Hepatocyte (in vitro differentiated cells): ENCODE results near the gene FANCL. TPM values are rescaled to one million over a fixed set of nuclear protein-coding genes. Genes with fewer than 3 reads are reported as not detected.
A peak's percentile ranks its signal among the peaks of the same experiment; 100 is the strongest.

Source experiments
- DNase-seq: peaks from one replicate; pipeline ENCODE4 v3.0.0-alpha.2; 2016; ENCODE audit warnings: low spot score
- H2AFZ ChIP-seq: fragments of 200-600 bp; sonication (generic); 2 replicates; pipeline ENCODE4 v1.6.0; 2016; ENCODE audit warnings: antibody characterized with exemption, mild to moderate bottlenecking
- H3K27ac ChIP-seq: fragments of 200-600 bp; sonication (generic); 2 replicates; pipeline ENCODE4 v1.5.1; 2016; ENCODE audit warnings: mild to moderate bottlenecking
- H3K27me3 ChIP-seq: fragments of 200-600 bp; sonication (generic); 2 replicates; pipeline ENCODE4 v1.6.1; 2016
- H3K36me3 ChIP-seq: fragments of 200-600 bp; sonication (generic); replicated peaks from 2 replicates; pipeline ENCODE4 v1.5.1; 2016; ENCODE audit warnings: low read depth; ENCODE audit not compliant: insufficient read depth
- H3K4me1 ChIP-seq: fragments of 200-600 bp; sonication (generic); 2 replicates; pipeline ENCODE4 v1.5.1; 2016; ENCODE audit warnings: mild to moderate bottlenecking, moderate library complexity; ENCODE audit not compliant: insufficient read depth
- H3K4me2 ChIP-seq: fragments of 200-600 bp; sonication (generic); 2 replicates; pipeline ENCODE4 v1.6.0; 2016
- H3K4me3 ChIP-seq: fragments of 200-600 bp; sonication (generic); 2 replicates; pipeline ENCODE4 v1.5.1; 2016; ENCODE audit warnings: mild to moderate bottlenecking
- H3K79me2 ChIP-seq: fragments of 200-600 bp; sonication (generic); 2 replicates; pipeline ENCODE4 v1.6.0; 2017; ENCODE audit warnings: mild to moderate bottlenecking
- H3K9me2 ChIP-seq: fragments of 200-600 bp; sonication (generic); replicated peaks from 2 replicates; pipeline ENCODE4 v1.6.0; 2017; ENCODE audit warnings: mild to moderate bottlenecking; ENCODE audit not compliant: insufficient read depth
- H3K9me3 ChIP-seq: fragments of 200-600 bp; sonication (generic); 2 replicates; pipeline ENCODE4 v1.5.1; 2016; ENCODE audit warnings: low read depth, mild to moderate bottlenecking
- H4K20me1 ChIP-seq: fragments of 200-600 bp; sonication (generic); 2 replicates; pipeline ENCODE4 v1.6.0; 2016; ENCODE audit warnings: mild to moderate bottlenecking; ENCODE audit not compliant: insufficient read depth, poor library complexity, severe bottlenecking
- CTCF ChIP-seq: fragments of 200-600 bp; sonication (generic); IDR thresholded peaks from 2 replicates; pipeline ENCODE4 v1.5.1; 2016; ENCODE audit warnings: antibody characterized with exemption, mild to moderate bottlenecking; ENCODE audit not compliant: poor library complexity
- EZH2 ChIP-seq: fragments of 200-600 bp; sonication (generic); IDR thresholded peaks from 2 replicates; pipeline ENCODE4 v1.6.1; 2016; ENCODE audit warnings: antibody characterized with exemption, mild to moderate bottlenecking, borderline replicate concordance
- EZH2phosphoT487 ChIP-seq: fragments of 200-600 bp; sonication (generic); IDR thresholded peaks from one replicate; pipeline ENCODE4 v1.6.1; 2018; ENCODE audit warnings: antibody characterized with exemption, mild to moderate bottlenecking, low read depth, moderate library complexity; ENCODE audit not compliant: unreplicated experiment, severe bottlenecking
- WGBS: methylation state at CpG from one replicate; pipeline ENCODE4 v1.1.6; 2016; ENCODE audit warnings: low lambda C conversion rate; ENCODE audit errors: missing lambda C conversion rate; 5-methylcytosine and 5-hydroxymethylcytosine counted together
- polyA plus RNA-seq: library from polyadenylated mRNA; unstranded; fragments of >200 nt; fragmentation: Nextera tagmentation; extraction: Ambion mirVana; gene quantifications from 2 replicates; pipeline ENCODE4 v1.2.1, GENCODE V29; 2016
- total RNA-seq: library from RNA; depleted of rRNA; stranded (reverse); fragments of >200 nt; gene quantifications from 2 replicates; pipeline ENCODE4 v1.2.3, GENCODE V29; 2014

Gene FANCL
- total and polyA plus RNA-seq, 2 experiments from 2014 or later, result 20.8 to 32.7 TPM

- Histone ChIP-seq H3K27ac (no peak overlapping the region), H3K36me3 (no peaks in the 10 kb centered on the region), H4K20me1 (no peaks in the 10 kb centered on the region), H3K27me3 (no peaks in the 10 kb centered on the region), H3K9me3 (no peaks in the 10 kb centered on the region), H3K4me2 (no peak overlapping the region), H3K9me2 (no peaks in the 10 kb centered on the region), H3K79me2 (no peaks in the 10 kb centered on the region), H2AFZ (no peak overlapping the region), H3K4me3 (no peak overlapping the region), H3K4me1 (no peaks in the 10 kb centered on the region)
- TF ChIP-seq EZH2phosphoT487 (no peak), CTCF (no peak), EZH2 (no peak)
- DNase-seq, result no peak
Measured at GRCh38 chr2:58137221-58137620, 103.9 kb downstream of the FANCL start.

GRCh38 chr2:58135861-58136260 is 105.3 kb downstream of the FANCL start:
- no peaks in the 10 kb centered on the region for H3K79me2 ChIP-seq
- no peaks in the 10 kb centered on the region for H3K9me2 ChIP-seq
- no peak overlapping the region for H3K4me3 ChIP-seq
- no peaks in the 10 kb centered on the region for H4K20me1 ChIP-seq
- DNase-seq, result no peak
- H3K27ac ChIP-seq, result no peak overlapping the region
- no peaks in the 10 kb centered on the region for H3K9me3 ChIP-seq
- no peak for TF ChIP-seq CTCF
- no peak for TF ChIP-seq EZH2phosphoT487
- TF ChIP-seq EZH2, result no peak
- H3K27me3 ChIP-seq, result no peaks in the 10 kb centered on the region
- H3K4me1 ChIP-seq, result no peaks in the 10 kb centered on the region
- no peak overlapping the region for H3K4me2 ChIP-seq
- no peaks in the 10 kb centered on the region for H3K36me3 ChIP-seq
- H2AFZ ChIP-seq, result no peak overlapping the region
- 76% methylated on average over 2 of the region's 2 CpGs for whole genome bisulfite sequencing

- Histone ChIP-seq H2AFZ (no peak overlapping the region), H3K79me2 (no peaks in the 10 kb centered on the region), H3K4me1 (no peaks in the 10 kb centered on the region), H3K27ac (no peak overlapping the region), H3K9me2 (no peaks in the 10 kb centered on the region), H3K36me3 (no peaks in the 10 kb centered on the region), H4K20me1 (no peaks in the 10 kb centered on the region), H3K27me3 (no peaks in the 10 kb centered on the region), H3K9me3 (no peaks in the 10 kb centered on the region), H3K4me3 (no peak overlapping the region), H3K4me2 (no peak overlapping the region)
- TF ChIP-seq EZH2phosphoT487 (no peak), EZH2 (no peak), CTCF (no peak)
- no peak for DNase-seq
Measured at GRCh38 chr2:58133395-58133794, 107.7 kb downstream of the FANCL start.

- Histone ChIP-seq H2AFZ (no peak overlapping the region), H3K4me2 (no peak overlapping the region), H3K4me3 (no peak overlapping the region), H3K4me1 (no peaks in the 10 kb centered on the region), H3K27me3 (no peaks in the 10 kb centered on the region), H3K36me3 (no peaks in the 10 kb centered on the region), H3K79me2 (no peaks in the 10 kb centered on the region), H3K27ac (peak overlapping the region; percentile 12), H3K9me2 (no peaks in the 10 kb centered on the region), H3K9me3 (no peaks in the 10 kb centered on the region), H4K20me1 (no peaks in the 10 kb centered on the region)
- 47% methylated on average over 5 of the region's 5 CpGs for WGBS
- DNase-seq, result peak; percentile 31
- TF ChIP-seq EZH2phosphoT487 (no peak), EZH2 (no peak), CTCF (peak; percentile 54)
Measured at GRCh38 chr2:58131191-58132011, 109.7 kb downstream of the FANCL start.
